GM18519 (cell line): ENCODE data around the gene ATAD3C.
"Not testable (repeated sequence)": the region's sequence is repeated elsewhere in the genome, so short reads cannot be mapped to it uniquely, and the experiment has no call there.

Experiments used
- ATAC-seq: cut with Tn5 transposase; IDR thresholded peaks from one replicate; pipeline ENCODE4 v1.9.1; 2021; ENCODE audit warnings: mild to moderate bottlenecking, moderate library complexity; ENCODE audit not compliant: unreplicated experiment, low FRiP score

Gene ATAD3C

GRCh38 chr1:1494311-1494710 lies 44.8 kb downstream of the ATAD3C start:
- not testable (repeated sequence) for ATAC-seq

- ATAC-seq = not testable (repeated sequence)
Observed at GRCh38 chr1:1495461-1495975, 46.0 kb downstream of the ATAD3C start.

GRCh38 chr1:1504777-1505365 lies 55.4 kb downstream of the ATAD3C start:
- not testable (repeated sequence) for ATAC-seq

- not testable (repeated sequence) for ATAC-seq
Observed at GRCh38 chr1:1505366-1505798, 55.9 kb downstream of the ATAD3C start.

GRCh38 chr1:1505801-1506200 lies 56.3 kb downstream of the ATAD3C start:
- ATAC-seq = not testable (repeated sequence)

- no peak for ATAC-seq
Observed at GRCh38 chr1:1507305-1507704, 57.8 kb downstream of the ATAD3C start.

- ATAC-seq = not testable (repeated sequence)
Observed at GRCh38 chr1:1508775-1509464, 59.4 kb downstream of the ATAD3C start.

GRCh38 chr1:1509465-1509850 lies 60.0 kb downstream of the ATAD3C start:
- ATAC-seq = not testable (repeated sequence)

- ATAC-seq = no peak
Observed at GRCh38 chr1:1510912-1511532, 61.5 kb downstream of the ATAD3C start.

GRCh38 chr1:1511533-1512285 lies 62.2 kb downstream of the ATAD3C start, which contains the start of gene ATAD3A:
Gene ATAD3A (plus strand): TSS chr1:1512162. CDS start chr1:1512269, 107 bp downstream.
- ATAC-seq = peak; percentile 73

GRCh38 chr1:1512425-1512824 lies 62.9 kb downstream of the ATAD3C start:
- not testable (repeated sequence) for ATAC-seq

GRCh38 chr1:1513675-1514074 lies 64.2 kb downstream of the ATAD3C start:
- not testable (repeated sequence) for ATAC-seq

- not testable (repeated sequence) for ATAC-seq
Observed at GRCh38 chr1:1514376-1514775, 64.9 kb downstream of the ATAD3C start.

- ATAC-seq = not testable (repeated sequence)
Observed at GRCh38 chr1:1516923-1517322, 67.4 kb downstream of the ATAD3C start.

GRCh38 chr1:1517973-1518620 lies 68.6 kb downstream of the ATAD3C start:
- no peak for ATAC-seq

GRCh38 chr1:1518621-1519007 lies 69.1 kb downstream of the ATAD3C start:
- ATAC-seq = not testable (repeated sequence)
